Measurements from ENCODE around the gene GNG10.
A peak's percentile ranks its signal among the peaks of the same experiment; 100 is the strongest.

GRCh38 chr9:111630964-111631213 is 30.5 kb upstream of the GNG10 start:
- TF ChIP-seq, protein P1, sequence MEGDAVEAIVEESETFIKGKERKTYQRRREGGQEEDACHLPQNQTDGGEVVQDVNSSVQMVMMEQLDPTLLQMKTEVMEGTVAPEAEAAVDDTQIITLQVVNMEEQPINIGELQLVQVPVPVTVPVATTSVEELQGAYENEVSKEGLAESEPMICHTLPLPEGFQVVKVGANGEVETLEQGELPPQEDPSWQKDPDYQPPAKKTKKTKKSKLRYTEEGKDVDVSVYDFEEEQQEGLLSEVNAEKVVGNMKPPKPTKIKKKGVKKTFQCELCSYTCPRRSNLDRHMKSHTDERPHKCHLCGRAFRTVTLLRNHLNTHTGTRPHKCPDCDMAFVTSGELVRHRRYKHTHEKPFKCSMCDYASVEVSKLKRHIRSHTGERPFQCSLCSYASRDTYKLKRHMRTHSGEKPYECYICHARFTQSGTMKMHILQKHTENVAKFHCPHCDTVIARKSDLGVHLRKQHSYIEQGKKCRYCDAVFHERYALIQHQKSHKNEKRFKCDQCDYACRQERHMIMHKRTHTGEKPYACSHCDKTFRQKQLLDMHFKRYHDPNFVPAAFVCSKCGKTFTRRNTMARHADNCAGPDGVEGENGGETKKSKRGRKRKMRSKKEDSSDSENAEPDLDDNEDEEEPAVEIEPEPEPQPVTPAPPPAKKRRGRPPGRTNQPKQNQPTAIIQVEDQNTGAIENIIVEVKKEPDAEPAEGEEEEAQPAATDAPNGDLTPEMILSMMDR (IDR thresholded peaks at IDR 0.05; ENCODE audit: low read depth, low read length, missing input control) = no peak
- peak; percentile 73 for TF ChIP-seq SP1 (IDR thresholded peaks at IDR 0.05)
- TF ChIP-seq EGR1 (IDR thresholded peaks at IDR 0.05; ENCODE audit: low read depth in 2 of 2) = no peak
- TF ChIP-seq TAF1 (conservative IDR thresholded peaks at IDR 0.05) = no peak
- TF ChIP-seq YY1 (IDR thresholded peaks at IDR 0.05) = peak; percentile 87
- peak; percentile 15 to 52 for TF ChIP-seq RAD21 (IDR thresholded peaks at IDR 0.05)

Data from liver (tissue), 3 donors.